Thymus (tissue), 11 donors: ENCODE measurements around the gene AADAC. TPM values are rescaled to one million over a fixed set of nuclear protein-coding genes. Genes with fewer than 3 reads are reported as not detected.
"Not testable (repeated sequence)": the region's sequence is repeated elsewhere in the genome, so short reads cannot be mapped to it uniquely, and the experiment has no call there.

ENCODE experiments used
- DNase-seq, 9 donors: peaks; one replicate each; pipeline ENCODE4 v3.0.0-alpha.2; 2013; ENCODE audit warnings: low spot score in 9 of 9, low read depth in 6 of 9, missing footprints in 1 of 9
- H3K27ac ChIP-seq, 2 donors: one replicate each; pipeline ENCODE4 v1.5.1; 2013; ENCODE audit warnings: control low read depth in 1 of 2, low read depth in 1 of 2, low read length in 1 of 2, mild to moderate bottlenecking in 1 of 2, moderate library complexity in 1 of 2
- H3K27me3 ChIP-seq, 2 donors: one replicate each; pipeline ENCODE4 v1.5.1; 2013; ENCODE audit warnings: low read length in 1 of 2; ENCODE audit not compliant: control insufficient read depth in 2 of 2, insufficient read depth in 1 of 2
- H3K36me3 ChIP-seq, 2 donors: one replicate each; pipeline ENCODE4 v1.5.1; 2013; ENCODE audit warnings: low read length in 1 of 2, mild to moderate bottlenecking in 1 of 2, moderate library complexity in 1 of 2; ENCODE audit not compliant: control insufficient read depth in 2 of 2, insufficient read depth in 2 of 2
- H3K4me1 ChIP-seq, 2 donors: one replicate each; pipeline ENCODE4 v1.5.1; 2013; ENCODE audit warnings: low read length in 2 of 2; ENCODE audit not compliant: control insufficient read depth in 2 of 2, insufficient read depth in 2 of 2
- H3K4me3 ChIP-seq, 2 donors: one replicate each; pipeline ENCODE4 v1.5.1; 2013; ENCODE audit warnings: low read length in 2 of 2, control low read depth in 1 of 2, mild to moderate bottlenecking in 1 of 2
- H3K9me3 ChIP-seq, 2 donors: one replicate each; pipeline ENCODE4 v1.5.1; 2013; ENCODE audit warnings: low read length in 1 of 2, mild to moderate bottlenecking in 1 of 2; ENCODE audit not compliant: control insufficient read depth in 2 of 2, insufficient read depth in 1 of 2
- WGBS: extraction: QIAGEN DNeasy Blood & Tissue Kit; methylation state at CpG from one replicate; pipeline ENCODE4 v1.1.7; 2013; 5-methylcytosine and 5-hydroxymethylcytosine counted together
- polyA plus RNA-seq: library from polyadenylated mRNA; stranded (reverse); fragments of 200-250 nt; gene quantifications from one replicate; pipeline ENCODE4 v1.2.3, GENCODE V29; 2013
- total RNA-seq: library from RNA; stranded (reverse); fragments of 120-200 nt; gene quantifications from one replicate; pipeline ENCODE4 v1.2.4, GENCODE V29; 2013
- donor health status: healthy.

AADAC gene
- total and polyA plus RNA-seq, 2 donors = 0.19 to 1.7 TPM

DNA sequence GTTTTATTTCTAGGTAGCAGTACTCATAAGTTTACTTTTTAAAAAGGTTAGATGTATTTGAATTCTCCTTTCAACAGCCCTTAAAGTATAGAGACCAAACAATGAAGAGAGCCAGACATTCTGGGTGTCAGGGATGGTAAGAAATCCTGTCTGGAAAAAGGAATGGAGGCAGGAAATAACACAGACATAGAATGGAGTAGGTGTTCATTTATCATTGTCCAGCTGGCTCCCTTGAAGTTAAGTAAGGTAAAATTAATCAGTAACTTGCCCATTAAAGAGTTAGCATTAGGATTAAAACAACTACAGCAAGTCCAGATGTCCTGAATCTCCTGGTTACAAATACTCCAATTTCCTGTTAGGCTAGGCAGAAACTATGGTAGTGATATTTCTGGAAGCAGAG is 46.0 kb downstream of the AADAC start:
- Histone ChIP-seq H3K4me1 (no peaks in the 10 kb centered on the region), H3K4me3 (no peak overlapping the region), H3K9me3 (no peaks in the 10 kb centered on the region), H3K27ac (no peak overlapping the region), H3K27me3 (no peaks in the 10 kb centered on the region), H3K36me3 (no peaks in the 10 kb centered on the region)
- DNase-seq = no peak

DNA sequence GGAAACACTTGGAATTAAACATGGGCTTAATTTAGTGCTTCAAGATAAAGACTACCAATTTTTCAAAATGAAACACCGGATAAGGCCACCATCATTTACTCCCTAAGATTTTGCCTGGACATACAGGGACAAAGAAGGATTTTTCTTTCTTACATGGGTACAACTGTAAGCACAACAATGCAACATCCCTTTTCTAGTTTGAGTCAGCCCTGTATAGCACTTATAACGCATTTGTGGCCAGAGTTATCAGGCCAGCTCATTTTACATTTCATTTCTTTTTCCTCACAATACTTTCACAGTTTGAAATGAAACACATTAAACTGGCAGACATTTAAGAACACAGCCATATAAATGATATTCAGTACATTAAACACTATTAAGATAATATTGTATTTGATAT is 49.7 kb downstream of the AADAC start:
- DNase-seq = no peak

DNA sequence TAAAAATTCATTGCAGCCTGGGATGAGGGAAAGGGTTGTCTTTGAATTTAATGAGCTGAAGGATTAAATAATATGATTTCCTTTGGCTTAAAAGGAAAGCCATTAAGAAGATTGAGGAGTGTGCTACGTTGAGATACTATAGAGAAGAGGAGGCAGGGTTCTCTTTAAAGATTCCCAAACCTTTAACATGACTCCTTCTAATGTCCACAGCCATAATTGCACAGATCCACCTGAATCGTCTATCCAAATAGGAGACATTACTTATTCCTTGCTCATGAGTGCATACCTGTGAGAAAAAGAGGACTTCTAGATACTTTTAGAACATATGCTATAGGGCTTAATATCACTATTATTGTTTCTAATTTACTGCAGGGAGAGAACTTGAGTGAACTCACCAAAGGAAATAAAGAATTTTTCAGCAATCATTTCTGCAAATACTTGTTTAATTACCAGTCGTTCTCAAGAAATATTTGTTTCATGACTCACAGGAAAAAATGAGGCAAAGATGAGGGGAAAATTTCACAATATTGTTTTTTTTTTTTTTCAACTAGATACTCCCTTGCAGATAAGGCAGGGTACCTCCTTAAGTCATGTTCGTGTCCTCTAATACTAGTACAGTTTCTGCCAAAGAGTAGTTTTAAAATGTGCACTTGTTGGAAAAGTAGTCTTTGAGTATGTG is 50.6 kb downstream of the AADAC start:
- no peak for DNase-seq
- Histone ChIP-seq H3K27me3 (no peaks in the 10 kb centered on the region), H3K36me3 (no peaks in the 10 kb centered on the region), H3K4me3 (no peak overlapping the region), H3K27ac (no peak overlapping the region), H3K9me3 (no peaks in the 10 kb centered on the region), H3K4me1 (no peaks in the 10 kb centered on the region)
- WGBS = 94% methylated on average over 4 of the region's 4 CpGs

More for the DNA sequence above, 49.7 kb downstream of the AADAC start:
- H3K27me3 ChIP-seq = no peaks in the 10 kb centered on the region
- no peaks in the 10 kb centered on the region for H3K36me3 ChIP-seq
- no peaks in the 10 kb centered on the region for H3K9me3 ChIP-seq
- H3K27ac ChIP-seq = no peak overlapping the region
- H3K4me3 ChIP-seq = no peak overlapping the region
- H3K4me1 ChIP-seq = no peaks in the 10 kb centered on the region
- 99% methylated on average over 2 of the region's 2 CpGs for WGBS

DNA sequence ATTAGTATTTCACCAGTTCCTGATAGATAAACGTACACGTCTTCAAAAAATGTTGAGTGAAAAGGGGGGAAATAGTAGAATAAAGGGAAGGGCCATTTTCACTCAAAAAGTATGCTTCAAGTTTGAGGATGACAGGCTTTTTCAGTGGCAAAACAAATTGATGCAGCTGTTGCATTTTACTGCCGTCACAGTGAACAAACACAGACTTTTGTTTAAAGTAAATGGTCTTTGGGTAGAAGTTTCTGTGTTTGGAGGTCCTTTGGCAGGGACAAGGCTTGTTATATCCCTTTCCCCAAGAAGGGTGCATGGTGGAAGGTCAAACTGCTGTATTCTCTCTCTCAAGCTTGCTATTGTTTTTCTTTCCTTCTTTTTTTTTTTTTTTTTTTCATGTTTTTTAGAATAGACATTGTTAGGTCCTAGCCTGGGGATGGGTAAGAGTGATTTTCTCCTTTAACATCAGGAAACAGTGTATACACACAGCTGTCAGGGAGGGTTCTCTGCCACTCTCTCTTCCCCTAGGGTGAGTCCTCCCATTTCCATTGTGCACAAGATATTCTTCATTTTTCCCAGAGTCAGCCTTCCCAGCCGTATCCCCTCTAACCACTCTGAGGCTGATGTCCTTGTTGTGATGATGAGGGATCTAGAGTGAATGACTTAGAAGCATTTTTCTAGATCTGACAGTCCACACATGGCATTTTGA is 52.9 kb downstream of the AADAC start:
- Histone ChIP-seq H3K4me1 (peaks cover 5 to 6% of the 10 kb centered on the region in 2 donors), H3K4me3 (no peak overlapping the region), H3K9me3 (no peaks in the 10 kb centered on the region), H3K27ac (no peak overlapping the region), H3K27me3 (no peaks in the 10 kb centered on the region), H3K36me3 (no peaks in the 10 kb centered on the region)
- 82% methylated on average over 4 of the region's 4 CpGs for WGBS
- no peak for DNase-seq

DNA sequence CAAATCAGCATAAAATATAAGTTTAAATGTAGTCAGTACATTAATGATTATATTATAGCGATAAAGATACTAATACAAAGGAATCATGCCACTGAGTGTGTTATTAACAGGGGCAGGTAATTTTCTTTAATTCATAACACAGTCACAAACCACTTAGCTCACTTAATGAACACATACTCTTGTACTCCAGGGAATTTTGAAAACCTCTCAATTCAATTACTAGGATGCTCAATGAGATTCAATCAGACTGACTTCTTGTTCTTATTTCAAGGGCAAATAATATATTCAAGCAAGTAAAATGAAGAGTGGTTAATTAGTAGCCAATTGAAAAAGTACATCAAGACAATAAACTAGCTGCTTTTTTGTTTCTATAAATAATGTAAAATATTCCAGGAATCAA is 53.8 kb downstream of the AADAC start:
- Histone ChIP-seq H3K27me3 (no peaks in the 10 kb centered on the region), H3K4me3 (no peak overlapping the region), H3K27ac (no peak overlapping the region), H3K4me1 (peaks cover 5 to 6% of the 10 kb centered on the region in 2 donors), H3K9me3 (no peaks in the 10 kb centered on the region), H3K36me3 (no peaks in the 10 kb centered on the region)
- DNase-seq = no peak
- WGBS = 100% methylated on average over 1 of the region's 1 CpG

DNA sequence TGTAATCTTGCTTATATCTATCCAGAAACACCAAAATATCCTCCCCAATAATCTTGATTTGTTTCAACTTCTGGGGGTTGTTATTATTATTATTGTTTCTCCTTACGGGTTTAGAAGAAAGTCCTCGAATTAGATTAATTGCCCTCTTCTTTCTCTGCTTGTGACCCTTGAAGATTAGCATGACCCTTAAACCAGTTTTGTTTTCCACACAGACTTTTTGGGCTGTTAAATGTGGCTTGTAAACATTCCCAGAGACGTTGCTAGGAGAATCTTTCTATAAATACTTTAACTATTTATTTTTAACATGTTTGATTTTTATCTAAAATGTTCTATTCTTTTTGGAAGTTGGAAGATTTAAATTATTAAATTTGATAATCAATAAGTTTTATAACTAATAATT is 55.3 kb downstream of the AADAC start:
- H3K9me3 ChIP-seq = no peaks in the 10 kb centered on the region
- DNase-seq = no peak
- no peaks in the 10 kb centered on the region for H3K27me3 ChIP-seq
- H3K27ac ChIP-seq = no peak overlapping the region
- peaks cover 5 to 6% of the 10 kb centered on the region in 2 donors for H3K4me1 ChIP-seq
- no peaks in the 10 kb centered on the region for H3K36me3 ChIP-seq
- 94% methylated on average over 3 of the region's 3 CpGs for WGBS
- H3K4me3 ChIP-seq = no peak overlapping the region

DNA sequence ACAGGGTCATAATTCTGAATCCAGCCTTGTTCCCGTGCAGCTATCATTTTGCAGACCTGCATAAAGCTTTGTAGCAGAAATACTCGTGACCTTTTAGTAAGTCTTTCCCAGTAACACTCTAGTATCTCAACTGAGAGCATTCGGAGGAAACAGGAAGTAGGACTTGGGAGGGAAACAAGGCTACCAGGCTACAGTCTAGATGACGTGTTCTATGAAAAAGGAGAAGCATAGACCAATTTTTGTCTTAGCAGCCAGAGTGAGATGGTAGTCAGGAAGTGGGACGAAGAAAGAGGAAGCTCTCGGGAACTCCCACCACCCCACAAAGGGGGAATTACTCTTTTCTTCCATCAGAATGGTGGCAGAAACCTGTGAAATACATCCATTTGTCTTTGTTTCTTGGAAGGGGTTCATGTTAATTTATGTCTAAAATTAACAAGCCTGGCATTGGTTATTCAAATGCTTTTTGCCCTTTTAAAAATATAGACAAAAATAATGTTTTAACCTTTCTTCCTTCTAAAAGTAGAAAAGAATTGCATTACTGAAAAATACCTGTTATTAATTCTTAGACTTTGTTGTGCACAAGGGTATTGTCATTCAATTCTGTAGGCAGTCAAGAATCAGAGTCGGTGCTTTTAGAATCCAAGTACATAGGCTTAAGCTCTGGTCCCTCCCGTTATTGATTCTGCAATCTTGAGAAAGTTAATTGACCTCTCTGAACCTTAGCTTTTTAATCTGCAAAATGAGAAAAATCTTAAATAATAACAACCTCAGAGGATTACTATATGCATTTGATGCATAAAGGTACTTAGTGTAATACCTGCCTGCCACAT is 57.9 kb downstream of the AADAC start:
- Histone ChIP-seq H3K9me3 (no peaks in the 10 kb centered on the region), H3K27me3 (no peaks in the 10 kb centered on the region), H3K36me3 (no peaks in the 10 kb centered on the region), H3K4me1 (peaks cover 5 to 6% of the 10 kb centered on the region in 2 donors), H3K4me3 (no peak overlapping the region), H3K27ac (peak overlapping the region; percentile 12 to 53)
- DNase-seq = peak in 2 of 9 donors; percentile 40 to 64
- WGBS = 29% methylated on average over 8 of the region's 8 CpGs

DNA sequence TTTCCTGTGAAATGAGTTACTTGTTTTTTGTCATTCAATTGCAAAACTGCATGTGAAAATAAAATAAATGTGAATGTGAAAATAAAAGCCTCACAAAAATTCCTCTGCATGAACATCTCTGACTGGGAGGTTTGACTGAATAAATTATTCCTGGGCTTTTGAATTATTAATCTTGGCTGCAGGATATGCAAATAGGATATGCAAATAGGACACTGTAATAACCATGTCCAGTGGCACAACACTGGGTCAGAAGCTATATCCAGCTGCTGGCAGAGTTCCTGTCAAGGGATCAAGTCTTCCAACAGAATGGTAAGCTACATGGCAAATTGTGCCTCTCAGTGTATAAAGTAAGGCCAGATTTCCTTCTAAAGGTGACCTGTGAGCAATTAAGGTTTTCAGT is 59.5 kb downstream of the AADAC start, which contains the start of gene SUCNR1:
Gene SUCNR1, plus strand, starts transcription at position 246 of the 400 bp plus-strand sequence. CDS start 6,250 bp downstream, outside the sequence.
- Histone ChIP-seq H3K27ac (no peak within 1 kb of the TSS), H3K9me3 (no peaks in the 10 kb centered on the region), H3K4me1 (peaks cover 5 to 6% of the 10 kb centered on the region in 2 donors), H3K36me3 (no peaks in the 10 kb centered on the region), H3K4me3 (no peak within 1 kb of the TSS), H3K27me3 (no peaks in the 10 kb centered on the region)
- no peak for DNase-seq

DNA sequence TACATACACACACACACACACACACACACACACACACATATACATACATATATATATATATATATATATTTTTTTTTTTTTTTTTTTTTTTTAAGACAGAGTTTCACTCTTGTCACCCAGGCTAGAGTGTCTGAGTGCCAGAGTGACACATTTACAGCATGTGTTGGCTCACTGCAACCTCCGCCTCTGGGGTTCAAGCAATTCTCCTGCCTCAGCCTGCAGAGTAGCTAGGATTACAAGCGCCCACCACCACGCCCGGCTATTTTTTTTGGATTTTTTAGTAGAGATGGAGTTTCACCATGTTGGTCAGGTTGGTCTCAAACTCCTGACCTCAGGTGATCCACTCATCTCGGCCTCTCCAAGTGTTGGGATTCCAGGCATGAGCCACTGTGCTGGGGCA is 60.2 kb downstream of the AADAC start:
- WGBS = 96% methylated on average over 5 of the region's 5 CpGs
- DNase-seq, H3K27me3 ChIP-seq, H3K9me3 ChIP-seq, H3K4me3 ChIP-seq, H3K36me3 ChIP-seq, H3K27ac ChIP-seq, H3K4me1 ChIP-seq: not testable (repeated sequence)
